Activated T-cell treated with anti-CD3 and anti-CD28 coated beads, Interleukin-2, amount 50 U/mL, for 4 hours (primary cell): ENCODE results near the gene MFN2. TPM values are rescaled to one million over a fixed set of nuclear protein-coding genes. Genes with fewer than 3 reads are reported as not detected.

Experiments
- ATAC-seq, 2 donors: fragments of 200-7000 bp; cut with Tn5 transposase; one replicate each; pipeline ENCODE4 v1.10.0; 2021
- DNase-seq: peaks from one replicate; pipeline ENCODE4 v3.0.0-alpha.2; 2020
- H3K27me3 Mint-ChIP-seq: one replicate; pipeline ENCODE4 v1.8.0; 2021; ENCODE audit warnings: low read depth, mixed read lengths
- H3K36me3 Mint-ChIP-seq: one replicate; pipeline ENCODE4 v1.8.0; 2022; ENCODE audit warnings: mixed read lengths; ENCODE audit not compliant: insufficient read depth
- H3K4me1 Mint-ChIP-seq: one replicate; pipeline ENCODE4 v1.8.0; 2021; ENCODE audit warnings: low read depth, mixed read lengths
- H3K4me3 Mint-ChIP-seq: one replicate; pipeline ENCODE4 v1.8.0; 2021; ENCODE audit warnings: mild to moderate bottlenecking, moderate library complexity, mixed read lengths
- H3K9me3 Mint-ChIP-seq: one replicate; pipeline ENCODE4 v1.8.0; 2021; ENCODE audit warnings: mixed read lengths
- total RNA-seq, 3 donors: library from RNA; stranded (reverse); gene quantifications; one replicate each; pipeline ENCODE4 v1.2.1, GENCODE V29; 2021

Gene MFN2
- total RNA-seq, 3 donors from 2014 or later = 96.2 to 105 (median 96.7) TPM

GRCh38 chr1:12052997-12053686, 72.9 kb downstream of the MFN2 start:
- H3K4me3 Mint-ChIP-seq = no peak overlapping the region
- no peak for ATAC-seq
- H3K36me3 Mint-ChIP-seq = no peaks in the 10 kb centered on the region
- H3K27me3 Mint-ChIP-seq = no peaks in the 10 kb centered on the region
- no peak for DNase-seq
- no peaks in the 10 kb centered on the region for H3K9me3 Mint-ChIP-seq
- H3K4me1 Mint-ChIP-seq = peaks cover 26% of the 10 kb centered on the region

GRCh38 chr1:12053752-12054548, 73.7 kb downstream of the MFN2 start:
- H3K4me3 Mint-ChIP-seq = no peak overlapping the region
- no peaks in the 10 kb centered on the region for H3K36me3 Mint-ChIP-seq
- ATAC-seq (no peak), DNase-seq (no peak)
- no peaks in the 10 kb centered on the region for H3K27me3 Mint-ChIP-seq
- no peaks in the 10 kb centered on the region for H3K9me3 Mint-ChIP-seq
- peaks cover 26% of the 10 kb centered on the region for H3K4me1 Mint-ChIP-seq

- DNase-seq = no peak
- ATAC-seq = no peak
- peaks cover 3% of the 10 kb centered on the region for H3K27me3 Mint-ChIP-seq
- peaks cover 34% of the 10 kb centered on the region for H3K4me1 Mint-ChIP-seq
- H3K36me3 Mint-ChIP-seq = no peaks in the 10 kb centered on the region
- no peak overlapping the region for H3K4me3 Mint-ChIP-seq
- H3K9me3 Mint-ChIP-seq = no peaks in the 10 kb centered on the region
Observed at GRCh38 chr1:12055259-12055658, 75.0 kb downstream of the MFN2 start.

GRCh38 chr1:12056331-12056841, 76.1 kb downstream of the MFN2 start:
- Mint-ChIP-seq H3K27me3 (peaks cover 3% of the 10 kb centered on the region), H3K9me3 (no peaks in the 10 kb centered on the region), H3K4me1 (peaks cover 34% of the 10 kb centered on the region), H3K36me3 (no peaks in the 10 kb centered on the region), H3K4me3 (no peak overlapping the region)
- DNase-seq (no peak), ATAC-seq (peak; percentile 25 to 29)

GRCh38 chr1:12057382-12057781, 77.1 kb downstream of the MFN2 start:
- peaks cover 5% of the 10 kb centered on the region for H3K27me3 Mint-ChIP-seq
- H3K36me3 Mint-ChIP-seq = no peaks in the 10 kb centered on the region
- H3K4me1 Mint-ChIP-seq = peaks cover 26% of the 10 kb centered on the region
- no peaks in the 10 kb centered on the region for H3K9me3 Mint-ChIP-seq
- DNase-seq = no peak
- ATAC-seq = peak; percentile 58 to 59
- no peak overlapping the region for H3K4me3 Mint-ChIP-seq

- no peaks in the 10 kb centered on the region for H3K36me3 Mint-ChIP-seq
- DNase-seq = no peak
- peaks cover 26% of the 10 kb centered on the region for H3K4me1 Mint-ChIP-seq
- H3K9me3 Mint-ChIP-seq = no peaks in the 10 kb centered on the region
- H3K27me3 Mint-ChIP-seq = peaks cover 7% of the 10 kb centered on the region
- no peak for ATAC-seq
- H3K4me3 Mint-ChIP-seq = no peak overlapping the region
Observed at GRCh38 chr1:12057940-12058687, 77.9 kb downstream of the MFN2 start.

GRCh38 chr1:12059226-12059625, 79.0 kb downstream of the MFN2 start:
- no peaks in the 10 kb centered on the region for H3K36me3 Mint-ChIP-seq
- no peak overlapping the region for H3K4me3 Mint-ChIP-seq
- no peaks in the 10 kb centered on the region for H3K9me3 Mint-ChIP-seq
- H3K4me1 Mint-ChIP-seq = peaks cover 34% of the 10 kb centered on the region
- no peak for DNase-seq
- H3K27me3 Mint-ChIP-seq = peaks cover 15% of the 10 kb centered on the region
- no peak for ATAC-seq

- Mint-ChIP-seq H3K27me3 (peaks cover 21% of the 10 kb centered on the region), H3K4me1 (peaks cover 39% of the 10 kb centered on the region), H3K36me3 (no peaks in the 10 kb centered on the region), H3K9me3 (no peaks in the 10 kb centered on the region), H3K4me3 (no peak overlapping the region)
- DNase-seq (no peak), ATAC-seq (peak; percentile 53 to 63)
Observed at GRCh38 chr1:12059722-12060464, 79.6 kb downstream of the MFN2 start.

GRCh38 chr1:12060500-12060899, 80.3 kb downstream of the MFN2 start:
- H3K27me3 Mint-ChIP-seq = peaks cover 21% of the 10 kb centered on the region
- no peak for DNase-seq
- H3K9me3 Mint-ChIP-seq = no peaks in the 10 kb centered on the region
- ATAC-seq = no peak
- H3K36me3 Mint-ChIP-seq = no peaks in the 10 kb centered on the region
- H3K4me3 Mint-ChIP-seq = no peak overlapping the region
- H3K4me1 Mint-ChIP-seq = peaks cover 39% of the 10 kb centered on the region

Other genes starting within 250 kb of the MFN2 start
- 1 to 10 TPM; 6.5 to 7.8 (median 7.1) TPM for gene AGTRAP, start 244.3 kb upstream of the MFN2 start, total RNA-seq
- gene C1orf167, start 218.3 kb upstream of the MFN2 start, total RNA-seq = not detected
- 10 to 100 TPM; 13.1 to 17.0 (median 14.9) TPM for gene MTHFR, start 174.5 kb upstream of the MFN2 start, total RNA-seq
- gene CLCN6, start 174.3 kb upstream of the MFN2 start, total RNA-seq = 10 to 100 TPM in 2 of 3 donors, 1 to 10 TPM in 1; 8.6 to 13.5 (median 10.7) TPM
- gene NPPA, start 132.7 kb upstream of the MFN2 start, total RNA-seq = not detected
- gene NPPB, start 121.5 kb upstream of the MFN2 start, total RNA-seq = not detected
- 10 to 100 TPM; 31.4 to 39.3 (median 35.0) TPM for gene KIAA2013, start 54.0 kb upstream of the MFN2 start, total RNA-seq
- 10 to 100 TPM; 11.8 to 20.4 (median 16.1) TPM for gene PLOD1, start 45.7 kb upstream of the MFN2 start, total RNA-seq
- 10 to 100 TPM; 51.9 to 58.3 (median 53.2) TPM for gene MIIP, start 39.1 kb downstream of the MFN2 start, total RNA-seq
- 10 to 100 TPM; 13.7 to 17.5 (median 14.9) TPM for gene TNFRSF8, start 82.9 kb downstream of the MFN2 start, total RNA-seq
- 100 to 1,000 TPM; 218 to 255 (median 229) TPM for gene TNFRSF1B, start 186.5 kb downstream of the MFN2 start, total RNA-seq
- gene VPS13D, start 249.6 kb downstream of the MFN2 start, total RNA-seq = 10 to 100 TPM; 24.0 to 26.6 (median 26.5) TPM